ENCODE results near the gene SLCO4A1. TPM values are rescaled to one million over a fixed set of nuclear protein-coding genes. Genes with fewer than 3 reads are reported as not detected.

The SLCO4A1 gene
- total and polyA plus RNA-seq, 9 donors, result 1.1 to 10.9 (median 3.7) TPM

GRCh38 chr20:62671765-62672164 is 29.5 kb downstream of the SLCO4A1 start:
- no peaks in the 10 kb centered on the region for H3K4me1 ChIP-seq (ENCODE audit: insufficient read depth)
- H3K27me3 ChIP-seq, result no peaks in the 10 kb centered on the region
- no peak overlapping the region for H3K27ac ChIP-seq
- no peaks in the 10 kb centered on the region for H3K9me3 ChIP-seq
- DNase-seq, result no peak
- no peaks in the 10 kb centered on the region for H3K36me3 ChIP-seq
- no peak for TF ChIP-seq CTCF (IDR thresholded peaks at IDR 0.05)
- TF ChIP-seq EP300 (IDR thresholded peaks at IDR 0.05), result no peak
- TF ChIP-seq POLR2A (IDR thresholded peaks at IDR 0.05), result no peak
- H3K4me3 ChIP-seq, result no peak overlapping the region
- 84 to 90% (median 86%) methylated on average over 15 of the region's 15 CpGs for WGBS, 3 donors
- intact Hi-C loops (cut with DNase I), result no loop called here

- Histone ChIP-seq H3K27me3 (no peaks in the 10 kb centered on the region), H3K27ac (no peak overlapping the region), H3K9me3 (no peaks in the 10 kb centered on the region), H3K4me1 (ENCODE audit: insufficient read depth) (no peaks in the 10 kb centered on the region), H3K36me3 (no peaks in the 10 kb centered on the region), H3K4me3 (no peak overlapping the region)
- no peak for DNase-seq
- no peak for TF ChIP-seq EP300 (IDR thresholded peaks at IDR 0.05)
- TF ChIP-seq CTCF (IDR thresholded peaks at IDR 0.05), result no peak
- TF ChIP-seq POLR2A (IDR thresholded peaks at IDR 0.05), result no peak
- intact Hi-C loops (cut with DNase I), result no loop called here
- WGBS, 3 donors, result 82 to 92% (median 87%) methylated on average over 11 of the region's 11 CpGs
Measured at GRCh38 chr20:62674370-62674769, 32.1 kb downstream of the SLCO4A1 start.

- DNase-seq, result no peak
- no peaks in the 10 kb centered on the region for H3K4me1 ChIP-seq (ENCODE audit: insufficient read depth)
- no peaks in the 10 kb centered on the region for H3K27me3 ChIP-seq
- WGBS, 3 donors, result 58 to 63% (median 62%) methylated on average over 19 to 25 of the region's 25 CpGs
- intact Hi-C loops (cut with DNase I), result no loop called here
- no peak overlapping the region for H3K27ac ChIP-seq
- TF ChIP-seq POLR2A (IDR thresholded peaks at IDR 0.05), result no peak
- TF ChIP-seq CTCF (IDR thresholded peaks at IDR 0.05), result no peak
- TF ChIP-seq EP300 (IDR thresholded peaks at IDR 0.05), result no peak
- H3K4me3 ChIP-seq, result no peak overlapping the region
- peaks cover 0 to 3% of the 10 kb centered on the region in 2 donors for H3K9me3 ChIP-seq
- no peaks in the 10 kb centered on the region for H3K36me3 ChIP-seq
Measured at GRCh38 chr20:62675156-62675876, 33.0 kb downstream of the SLCO4A1 start.

GRCh38 chr20:62675877-62676260 is 33.6 kb downstream of the SLCO4A1 start:
- WGBS, 3 donors, result 51 to 63% (median 58%) methylated on average over 14 of the region's 14 CpGs
- H3K9me3 ChIP-seq, result peaks cover 0 to 3% of the 10 kb centered on the region in 2 donors
- DNase-seq, result no peak

More at GRCh38 chr20:62675877-62676260, 33.6 kb downstream of the SLCO4A1 start:
- H3K27ac ChIP-seq, result no peak overlapping the region
- intact Hi-C loops (cut with DNase I), result no loop called here
- no peaks in the 10 kb centered on the region for H3K27me3 ChIP-seq
- no peak overlapping the region for H3K4me3 ChIP-seq
- no peak for TF ChIP-seq EP300 (IDR thresholded peaks at IDR 0.05)
- no peak for TF ChIP-seq CTCF (IDR thresholded peaks at IDR 0.05)
- no peak for TF ChIP-seq POLR2A (IDR thresholded peaks at IDR 0.05)
- no peaks in the 10 kb centered on the region for H3K4me1 ChIP-seq (ENCODE audit: insufficient read depth)
- no peaks in the 10 kb centered on the region for H3K36me3 ChIP-seq

All from ovary (tissue), 9 donors.